C1 segment of cervical spinal cord (tissue), 14 donors: Measurements from ENCODE around the gene NFYC.
"Not testable (repeated sequence)": the region's sequence is repeated elsewhere in the genome, so short reads cannot be mapped to it uniquely, and the experiment has no call there.

Source experiments
- DNase-seq, 14 donors: peaks; one replicate each; lab custom pipeline; 2025; lab: John Stamatoyannopoulos, UW

The NFYC gene

GRCh38 chr1:40706626-40707025 is 15.1 kb downstream of the NFYC start:
- DNase-seq, result no peak

- DNase-seq, result no peak
Measured at GRCh38 chr1:40708750-40709099, 17.2 kb downstream of the NFYC start.

- DNase-seq, result peak; percentile 8 to 96 (median 68)
Measured at GRCh38 chr1:40709100-40709801, 17.7 kb downstream of the NFYC start.

- DNase-seq, result peak in 1 of 14 donors; percentile 54
Measured at GRCh38 chr1:40709802-40710278, 18.3 kb downstream of the NFYC start.

DNA sequence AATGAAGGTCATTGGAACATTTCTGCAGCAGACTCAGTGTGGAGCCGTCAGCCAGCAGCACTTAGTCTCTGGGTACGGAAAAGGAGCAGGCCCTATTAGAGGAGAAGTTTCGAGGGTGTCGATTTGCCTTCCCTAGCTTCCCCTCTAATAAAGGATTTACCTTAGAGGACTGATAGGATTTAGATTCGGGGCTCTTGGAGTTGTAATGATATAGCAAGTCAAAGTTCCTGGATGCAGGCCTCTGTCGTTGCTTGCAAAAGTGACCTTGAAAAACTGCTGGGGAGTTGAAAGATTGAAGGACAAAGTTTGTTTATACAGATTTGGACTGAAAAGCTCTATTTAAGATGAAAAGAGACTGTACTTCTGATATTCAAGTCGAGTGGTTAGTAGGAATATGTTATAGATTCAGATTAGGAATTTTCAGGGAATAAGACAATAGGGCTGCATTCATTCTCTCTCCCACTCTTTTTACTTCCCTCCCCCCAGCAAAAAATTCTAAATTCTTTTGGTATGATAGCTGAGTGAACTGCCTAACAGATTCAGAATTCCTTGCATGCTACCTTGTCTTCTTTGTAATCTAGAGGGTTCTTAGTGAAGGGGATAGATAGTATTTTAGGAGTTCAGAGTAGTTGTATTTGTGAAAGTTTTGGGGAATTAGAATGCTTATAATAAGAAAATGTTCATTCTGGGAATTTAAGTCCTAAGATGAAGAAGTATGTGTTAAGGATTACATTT is 19.2 kb downstream of the NFYC start:
- DNase-seq, result peak in 3 of 14 donors; percentile 3 to 19 (median 8)

DNA sequence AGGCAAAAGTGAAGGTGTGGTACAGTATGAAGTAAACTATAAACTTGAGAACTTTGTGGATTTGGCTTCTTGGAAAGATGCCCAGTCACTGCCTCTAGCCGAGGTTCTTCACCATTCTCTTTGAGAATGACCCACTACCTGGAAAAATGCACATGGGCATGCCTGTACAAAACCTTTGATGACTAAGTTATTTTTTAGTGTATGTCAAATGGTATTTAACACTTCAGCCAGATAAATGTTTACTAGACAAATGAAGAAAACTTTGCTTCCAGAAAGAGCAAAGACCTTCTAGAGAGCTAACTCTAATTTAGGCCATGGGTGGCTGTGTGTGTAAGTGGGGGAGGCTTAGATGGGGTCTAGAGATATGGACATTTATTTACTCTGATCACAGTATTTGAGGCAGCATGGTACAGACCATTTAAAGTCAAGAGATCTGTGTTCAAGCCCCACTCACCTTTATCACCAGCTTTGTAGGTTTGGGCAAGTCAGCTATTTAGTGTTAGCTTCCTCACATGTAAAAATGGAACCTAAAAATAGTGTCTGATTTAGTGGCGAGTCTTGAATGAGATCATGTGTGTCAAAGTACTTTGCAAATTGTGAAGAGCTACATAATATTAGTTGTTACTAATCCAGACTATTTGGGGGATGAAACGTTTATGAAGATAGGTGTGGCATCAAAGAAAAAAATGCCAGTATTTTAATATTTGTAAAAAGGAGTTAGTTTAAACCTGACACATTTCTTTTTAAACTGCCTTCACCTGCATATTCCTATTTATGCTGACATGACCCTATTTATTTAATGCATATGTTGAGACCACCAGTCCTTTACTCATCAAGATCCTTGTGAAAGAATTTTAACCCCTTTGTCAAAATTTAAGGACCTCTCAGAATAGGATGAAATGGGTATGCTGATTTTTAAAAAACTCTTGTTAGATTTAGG is 20.2 kb downstream of the NFYC start:
- peak in 2 of 14 donors; percentile 3 to 23 for DNase-seq

DNA sequence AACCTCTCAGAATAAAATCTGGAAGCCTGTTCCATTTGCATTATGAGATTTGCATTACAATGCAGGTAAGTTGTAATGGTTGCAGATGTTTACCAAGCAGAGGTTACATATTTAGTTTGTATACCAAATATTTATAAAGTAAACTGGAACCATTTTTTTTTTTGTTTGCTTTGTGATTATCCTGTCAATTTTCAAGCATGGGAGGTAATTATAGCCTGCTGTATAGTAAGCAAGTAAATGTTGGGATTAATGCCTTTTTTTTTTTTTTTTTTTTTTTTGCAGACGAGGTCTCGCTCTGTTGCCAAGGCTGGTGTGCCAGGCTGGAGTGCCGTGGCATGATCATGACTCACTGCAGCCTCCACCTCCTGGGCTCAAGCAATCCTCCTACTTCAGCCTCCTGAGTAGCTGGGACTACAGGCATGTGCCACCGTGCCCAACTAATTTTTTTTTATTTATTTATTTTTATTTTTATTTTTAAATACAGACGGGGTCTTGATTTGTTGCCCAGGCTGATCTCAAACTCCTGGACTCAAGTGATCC is 21.0 kb downstream of the NFYC start:
- no peak for DNase-seq

GRCh38 chr1:40712997-40713396 is 21.5 kb downstream of the NFYC start:
- no peak for DNase-seq

DNA sequence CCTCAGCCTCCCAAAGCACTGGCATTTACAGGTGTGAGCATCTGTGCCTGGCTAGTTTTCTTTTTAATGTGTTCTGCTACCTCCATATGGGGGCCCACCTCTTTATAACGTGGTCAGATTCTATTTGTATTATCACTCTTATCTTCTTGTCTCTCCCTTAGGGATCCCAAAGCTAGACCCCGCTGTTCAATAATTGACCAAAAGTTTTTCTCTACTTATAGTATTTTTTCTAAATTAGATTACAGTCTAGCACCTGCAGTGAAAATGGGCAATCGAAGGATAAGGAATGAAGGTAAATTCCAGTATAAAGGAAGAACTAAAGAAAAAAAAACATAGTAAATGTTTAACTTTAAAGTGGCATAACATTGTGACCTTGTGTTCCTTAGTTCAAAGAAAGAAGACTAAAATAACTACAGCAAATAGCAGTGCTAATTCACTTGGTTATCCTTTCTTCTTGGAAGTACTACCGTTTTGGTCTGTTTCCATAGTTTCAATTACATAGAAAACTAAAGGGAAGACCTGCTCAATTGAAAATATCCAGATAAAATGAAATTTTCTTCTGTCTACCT is 24.1 kb downstream of the NFYC start:
- no peak for DNase-seq

DNA sequence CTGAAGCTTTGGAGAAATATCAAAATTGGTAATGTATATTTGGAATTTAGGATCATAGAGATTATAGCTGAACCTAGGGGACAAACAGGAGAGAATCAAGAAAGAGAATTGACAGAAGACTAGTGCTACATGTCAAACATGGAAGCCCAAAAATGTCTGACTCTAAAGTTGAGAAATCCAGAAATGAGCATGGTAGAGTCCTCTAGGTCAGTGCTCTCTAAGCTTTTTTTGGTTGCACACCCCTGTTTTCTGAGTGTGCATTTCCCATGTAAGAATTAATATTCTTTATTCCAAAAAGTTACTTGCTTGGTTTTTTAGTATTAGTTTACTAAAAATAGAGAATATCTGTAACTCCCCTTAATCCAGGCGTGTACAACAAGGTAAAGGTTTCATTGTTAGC is 25.6 kb downstream of the NFYC start:
- no peak for DNase-seq

DNA sequence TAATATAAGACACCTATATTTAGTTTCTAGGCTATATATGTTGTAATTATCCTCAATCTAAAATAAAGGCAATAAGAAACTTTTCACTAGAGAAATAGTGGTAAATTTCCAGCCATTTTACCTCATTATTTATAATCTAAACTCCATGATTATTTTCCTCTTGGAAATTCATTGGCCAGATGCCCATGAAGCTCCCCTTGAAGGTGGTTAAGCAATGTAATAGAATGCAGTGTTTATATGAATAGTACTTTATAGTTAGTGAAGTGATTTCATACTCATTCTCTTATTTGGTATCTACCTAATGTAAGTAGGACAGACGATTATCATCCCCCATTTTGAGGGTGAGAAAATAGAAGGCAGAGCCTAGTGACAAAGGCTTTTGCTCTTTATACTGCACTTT is 26.5 kb downstream of the NFYC start:
- no peak for DNase-seq

GRCh38 chr1:40720493-40720892 is 29.0 kb downstream of the NFYC start:
- no peak for DNase-seq

DNA sequence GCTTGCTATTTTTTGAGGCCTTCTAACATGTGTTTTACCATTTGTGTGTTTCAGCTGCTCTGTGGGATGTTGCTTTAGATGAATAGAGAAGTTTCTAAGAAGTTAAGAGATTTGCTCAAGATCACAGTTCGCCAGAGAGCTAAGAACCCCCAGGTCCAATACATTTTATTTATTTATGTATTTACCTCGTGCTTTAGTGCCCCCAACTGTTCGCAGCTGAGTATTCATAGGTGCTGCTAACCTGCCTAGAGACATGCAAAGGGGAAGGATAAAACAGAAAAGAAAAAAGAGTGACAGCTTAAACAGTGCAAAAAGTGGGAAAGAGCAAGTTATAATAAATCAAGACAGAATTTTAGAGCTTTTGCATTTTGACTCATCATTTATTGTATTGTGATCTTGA is 31.1 kb downstream of the NFYC start:
- no peak for DNase-seq

DNA sequence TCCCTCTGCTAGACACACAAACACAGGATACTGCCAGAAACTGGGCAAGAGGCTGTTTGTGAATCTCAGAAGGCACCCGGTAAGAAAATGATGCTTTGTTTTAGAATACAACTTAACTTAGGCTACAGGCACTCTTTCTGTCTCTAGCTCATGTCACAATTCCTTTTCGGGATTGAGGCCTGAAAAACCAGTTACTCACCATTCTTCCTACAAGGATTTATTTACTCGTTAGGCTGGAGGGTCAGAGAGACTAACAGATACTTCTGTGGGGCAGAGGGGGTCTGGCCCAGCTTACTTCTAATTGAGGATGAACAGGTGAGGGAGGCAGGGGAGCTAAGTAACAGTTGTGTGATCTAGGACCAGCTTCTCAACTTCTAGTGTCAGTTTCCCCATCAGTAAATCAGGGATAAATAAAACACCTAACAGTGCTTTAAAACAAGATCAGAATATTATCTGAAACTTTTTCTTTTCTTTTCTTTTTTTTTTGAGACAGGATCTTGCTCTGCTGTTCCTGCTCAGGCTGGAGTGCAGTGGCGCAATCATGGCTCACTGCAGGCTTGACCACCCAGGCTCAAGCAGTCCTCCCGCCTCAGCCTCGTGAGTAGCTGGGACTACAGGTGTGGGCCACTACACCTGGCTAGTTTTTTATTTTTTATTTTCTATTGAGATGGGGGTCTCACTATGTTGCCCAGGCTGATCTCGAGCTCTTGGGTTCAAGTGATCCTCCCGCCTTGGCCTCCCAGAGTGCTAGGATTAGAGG is 31.9 kb downstream of the NFYC start:
- no peak for DNase-seq

DNA sequence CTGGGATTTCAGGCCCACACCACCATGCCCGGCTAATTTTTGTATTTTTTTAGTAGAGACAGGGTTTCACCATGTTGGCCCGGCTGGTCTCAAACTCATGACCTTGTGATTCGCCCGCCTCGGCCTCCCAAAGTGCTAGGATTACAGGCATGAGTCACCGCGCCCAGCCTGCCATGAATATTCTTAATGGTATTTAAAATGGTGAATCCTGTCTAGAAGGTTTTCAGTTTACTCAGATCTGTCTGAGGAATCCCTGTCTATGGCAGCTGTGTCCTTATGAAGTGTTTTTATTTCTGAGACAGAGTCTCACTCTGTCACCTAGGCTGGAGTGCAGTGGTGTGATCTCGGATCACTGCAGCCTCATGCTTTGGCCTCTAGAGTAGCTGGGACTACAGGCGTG is 36.2 kb downstream of the NFYC start:
- not testable (repeated sequence) for DNase-seq

- not testable (repeated sequence) for DNase-seq
Measured at GRCh38 chr1:40729316-40729862, 37.9 kb downstream of the NFYC start.

- no peak for DNase-seq
Measured at GRCh38 chr1:40732756-40733301, 41.3 kb downstream of the NFYC start.

GRCh38 chr1:40734882-40735628 is 43.6 kb downstream of the NFYC start:
- DNase-seq, result no peak

DNA sequence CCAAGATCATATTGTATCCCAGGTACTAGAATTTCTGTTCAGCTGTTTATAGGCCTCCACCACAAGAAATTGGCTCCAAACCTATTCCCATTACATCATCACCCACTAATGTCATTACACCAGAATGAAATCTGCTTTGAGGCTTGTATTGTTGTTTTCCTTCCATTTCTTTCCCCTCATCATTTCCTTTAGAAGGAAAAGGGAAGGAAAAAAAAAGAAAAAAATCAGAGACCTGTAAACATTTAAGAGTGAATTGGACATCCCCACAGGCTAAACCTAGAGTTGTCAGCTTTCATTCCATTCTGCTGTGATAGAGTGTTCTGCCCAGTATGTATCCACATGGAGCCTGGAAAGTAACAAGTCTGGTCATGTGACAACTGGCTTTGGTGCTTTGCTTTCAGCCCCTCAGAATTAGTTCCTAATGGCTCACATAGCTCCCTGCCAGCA is 44.6 kb downstream of the NFYC start:
- DNase-seq, result no peak
